Hepatocyte (in vitro differentiated cells): ENCODE measurements around the gene ID3.

Experiments used
- EZH2 ChIP-seq: fragments of 200-600 bp; sonication (generic); IDR thresholded peaks from 2 replicates; pipeline ENCODE4 v1.6.1; 2016; ENCODE audit warnings: antibody characterized with exemption, mild to moderate bottlenecking, borderline replicate concordance
- EZH2phosphoT487 ChIP-seq: fragments of 200-600 bp; sonication (generic); IDR thresholded peaks from one replicate; pipeline ENCODE4 v1.6.1; 2018; ENCODE audit warnings: antibody characterized with exemption, mild to moderate bottlenecking, low read depth, moderate library complexity; ENCODE audit not compliant: unreplicated experiment, severe bottlenecking
- TF ChIP-seq, protein P1 (sequence below): fragments of 200-600 bp; sonication (generic); IDR thresholded peaks from 2 replicates; pipeline ENCODE4 v1.5.1; 2016; ENCODE audit warnings: antibody characterized with exemption, mild to moderate bottlenecking; ENCODE audit not compliant: poor library complexity

DNA sequence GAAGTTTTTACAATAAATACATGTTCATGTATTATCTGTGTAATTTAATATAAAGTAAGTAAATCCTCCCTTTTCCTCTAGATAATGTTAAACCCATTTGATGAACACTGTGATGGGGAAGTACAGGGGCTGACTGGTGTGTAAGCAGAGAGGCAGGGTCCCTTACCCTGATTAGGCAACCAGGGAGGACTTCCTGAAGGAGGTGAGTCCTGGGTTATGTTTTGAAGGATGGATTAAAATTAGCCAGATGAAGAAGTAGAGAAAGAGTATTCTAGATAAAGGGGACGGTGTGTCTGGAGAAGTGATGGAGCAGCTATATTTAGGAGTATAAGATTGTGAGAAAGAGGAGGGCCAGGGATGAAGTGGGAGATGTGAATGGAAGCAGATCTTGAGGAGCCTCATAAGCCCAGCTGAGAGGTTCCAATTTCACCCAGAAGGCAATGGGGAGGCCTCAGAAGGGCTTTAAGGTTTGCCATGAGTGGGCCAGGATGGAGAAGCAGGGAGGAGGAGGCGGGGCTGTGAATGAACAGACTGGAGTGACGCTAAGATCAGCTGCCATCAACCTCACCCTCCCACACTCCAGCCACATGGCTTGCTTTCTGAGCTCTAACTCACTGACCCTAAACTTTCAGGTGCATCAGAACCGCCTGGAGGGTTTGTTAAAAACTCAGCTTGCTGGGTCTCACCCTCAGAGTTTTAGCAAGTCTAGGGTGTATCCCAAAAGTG lies 30.9 kb upstream of the ID3 start:
- TF ChIP-seq EZH2 = no peak
- TF ChIP-seq, protein P1, sequence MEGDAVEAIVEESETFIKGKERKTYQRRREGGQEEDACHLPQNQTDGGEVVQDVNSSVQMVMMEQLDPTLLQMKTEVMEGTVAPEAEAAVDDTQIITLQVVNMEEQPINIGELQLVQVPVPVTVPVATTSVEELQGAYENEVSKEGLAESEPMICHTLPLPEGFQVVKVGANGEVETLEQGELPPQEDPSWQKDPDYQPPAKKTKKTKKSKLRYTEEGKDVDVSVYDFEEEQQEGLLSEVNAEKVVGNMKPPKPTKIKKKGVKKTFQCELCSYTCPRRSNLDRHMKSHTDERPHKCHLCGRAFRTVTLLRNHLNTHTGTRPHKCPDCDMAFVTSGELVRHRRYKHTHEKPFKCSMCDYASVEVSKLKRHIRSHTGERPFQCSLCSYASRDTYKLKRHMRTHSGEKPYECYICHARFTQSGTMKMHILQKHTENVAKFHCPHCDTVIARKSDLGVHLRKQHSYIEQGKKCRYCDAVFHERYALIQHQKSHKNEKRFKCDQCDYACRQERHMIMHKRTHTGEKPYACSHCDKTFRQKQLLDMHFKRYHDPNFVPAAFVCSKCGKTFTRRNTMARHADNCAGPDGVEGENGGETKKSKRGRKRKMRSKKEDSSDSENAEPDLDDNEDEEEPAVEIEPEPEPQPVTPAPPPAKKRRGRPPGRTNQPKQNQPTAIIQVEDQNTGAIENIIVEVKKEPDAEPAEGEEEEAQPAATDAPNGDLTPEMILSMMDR = no peak
- TF ChIP-seq EZH2phosphoT487 = no peak
